ENCODE measurements around the gene LINC01488.

DNA sequence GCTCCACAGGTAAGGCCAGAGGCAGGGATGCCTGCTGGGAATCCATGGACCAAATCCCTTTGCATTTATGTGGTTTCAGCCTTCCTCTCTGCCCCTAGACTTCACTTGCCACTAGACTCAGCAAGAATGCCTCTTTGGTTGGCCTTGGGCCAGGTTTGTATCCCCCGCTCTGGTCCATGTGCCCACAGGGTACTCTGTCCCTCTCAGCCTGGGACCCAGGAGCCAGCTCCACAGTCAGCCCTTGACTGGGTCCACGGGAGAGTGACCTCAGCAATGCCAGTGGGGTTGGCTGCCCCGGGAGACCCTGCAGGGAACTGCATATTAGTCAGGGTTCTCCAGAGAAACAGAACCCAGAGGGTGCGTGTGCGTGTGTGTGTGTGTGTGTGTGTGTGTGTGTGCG, 28.3 kb upstream of the LINC01488 start:
- TF ChIP-seq EP300 (IDR thresholded peaks at IDR 0.05): no peak
- no peak for TF ChIP-seq POLR2AphosphoS5 (IDR thresholded peaks at IDR 0.05)
- TF ChIP-seq, protein P1, sequence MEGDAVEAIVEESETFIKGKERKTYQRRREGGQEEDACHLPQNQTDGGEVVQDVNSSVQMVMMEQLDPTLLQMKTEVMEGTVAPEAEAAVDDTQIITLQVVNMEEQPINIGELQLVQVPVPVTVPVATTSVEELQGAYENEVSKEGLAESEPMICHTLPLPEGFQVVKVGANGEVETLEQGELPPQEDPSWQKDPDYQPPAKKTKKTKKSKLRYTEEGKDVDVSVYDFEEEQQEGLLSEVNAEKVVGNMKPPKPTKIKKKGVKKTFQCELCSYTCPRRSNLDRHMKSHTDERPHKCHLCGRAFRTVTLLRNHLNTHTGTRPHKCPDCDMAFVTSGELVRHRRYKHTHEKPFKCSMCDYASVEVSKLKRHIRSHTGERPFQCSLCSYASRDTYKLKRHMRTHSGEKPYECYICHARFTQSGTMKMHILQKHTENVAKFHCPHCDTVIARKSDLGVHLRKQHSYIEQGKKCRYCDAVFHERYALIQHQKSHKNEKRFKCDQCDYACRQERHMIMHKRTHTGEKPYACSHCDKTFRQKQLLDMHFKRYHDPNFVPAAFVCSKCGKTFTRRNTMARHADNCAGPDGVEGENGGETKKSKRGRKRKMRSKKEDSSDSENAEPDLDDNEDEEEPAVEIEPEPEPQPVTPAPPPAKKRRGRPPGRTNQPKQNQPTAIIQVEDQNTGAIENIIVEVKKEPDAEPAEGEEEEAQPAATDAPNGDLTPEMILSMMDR (IDR thresholded peaks at IDR 0.05): no peak

Measured in sigmoid colon (tissue), 4 donors.